Nephron progenitor cell (in vitro differentiated cells): Measurements from ENCODE around the gene MYEOV.
A peak's percentile ranks its signal among the peaks of the same experiment; 100 is the strongest.

Experiments
- DNase-seq: peaks from one replicate; pipeline ENCODE4 v3.0.0; 2021
- H3K27ac Mint-ChIP-seq: 2 replicates; pipeline ENCODE4 v1.8.0; 2021; ENCODE audit warnings: mild to moderate bottlenecking, moderate library complexity, mixed read lengths
- H3K27me3 Mint-ChIP-seq: 2 replicates; pipeline ENCODE4 v1.8.0; 2021; ENCODE audit warnings: mild to moderate bottlenecking, low read depth, mixed read lengths; ENCODE audit not compliant: poor library complexity
- H3K36me3 Mint-ChIP-seq: 2 replicates; pipeline ENCODE4 v1.8.0; 2021; ENCODE audit warnings: low read depth, mixed read lengths
- H3K4me1 Mint-ChIP-seq: 2 replicates; pipeline ENCODE4 v1.8.0; 2021; ENCODE audit warnings: mixed read lengths
- H3K4me3 Mint-ChIP-seq: 2 replicates; pipeline ENCODE4 v1.8.0; 2021; ENCODE audit warnings: mild to moderate bottlenecking, moderate library complexity, mixed read lengths
- H3K9me3 Mint-ChIP-seq: 2 replicates; pipeline ENCODE4 v1.8.0; 2021; ENCODE audit warnings: mild to moderate bottlenecking, moderate library complexity, mixed read lengths
- CTCF ChIP-seq: fragments of 200-600 bp; sonication (generic); IDR thresholded peaks from 2 replicates; pipeline ENCODE4 v1.5.0; 2021; ENCODE audit warnings: antibody characterized with exemption

Gene MYEOV

GRCh38 chr11:69278091-69278867 is 15.7 kb upstream of the MYEOV start:
- Mint-ChIP-seq H3K4me3 (no peak overlapping the region), H3K27me3 (peaks cover 16% of the 10 kb centered on the region), H3K27ac (no peak overlapping the region), H3K36me3 (peaks cover 3% of the 10 kb centered on the region), H3K9me3 (peaks cover 2% of the 10 kb centered on the region), H3K4me1 (peaks cover 22% of the 10 kb centered on the region)
- peak; percentile 43 for DNase-seq
- no peak for TF ChIP-seq CTCF

- Mint-ChIP-seq H3K27me3 (peaks cover 10% of the 10 kb centered on the region), H3K4me3 (no peak overlapping the region), H3K9me3 (peaks cover 4% of the 10 kb centered on the region), H3K36me3 (peaks cover 5% of the 10 kb centered on the region), H3K27ac (no peak overlapping the region), H3K4me1 (peaks cover 2% of the 10 kb centered on the region)
- DNase-seq = no peak
- TF ChIP-seq CTCF = no peak
Measured at GRCh38 chr11:69280451-69280850, 13.5 kb upstream of the MYEOV start.

GRCh38 chr11:69280994-69281393 is 13.0 kb upstream of the MYEOV start:
- Mint-ChIP-seq H3K27ac (no peak overlapping the region), H3K36me3 (peaks cover 5% of the 10 kb centered on the region), H3K27me3 (peaks cover 7% of the 10 kb centered on the region), H3K9me3 (peaks cover 4% of the 10 kb centered on the region), H3K4me3 (no peak overlapping the region), H3K4me1 (peaks cover 7% of the 10 kb centered on the region)
- no peak for DNase-seq
- TF ChIP-seq CTCF = no peak

GRCh38 chr11:69283446-69283845 is 10.5 kb upstream of the MYEOV start:
- Mint-ChIP-seq H3K9me3 (peaks cover 4% of the 10 kb centered on the region), H3K4me3 (no peak overlapping the region), H3K4me1 (peaks cover 28% of the 10 kb centered on the region), H3K27me3 (peaks cover 3% of the 10 kb centered on the region), H3K27ac (no peak overlapping the region), H3K36me3 (peaks cover 5% of the 10 kb centered on the region)
- no peak for TF ChIP-seq CTCF
- no peak for DNase-seq

GRCh38 chr11:69284081-69284511 is 9.9 kb upstream of the MYEOV start:
- peaks cover 4% of the 10 kb centered on the region for H3K9me3 Mint-ChIP-seq
- peaks cover 5% of the 10 kb centered on the region for H3K36me3 Mint-ChIP-seq
- no peak overlapping the region for H3K4me3 Mint-ChIP-seq
- peaks cover 28% of the 10 kb centered on the region for H3K4me1 Mint-ChIP-seq
- no peak overlapping the region for H3K27ac Mint-ChIP-seq
- DNase-seq = no peak
- H3K27me3 Mint-ChIP-seq = peaks cover 6% of the 10 kb centered on the region
- TF ChIP-seq CTCF = no peak

GRCh38 chr11:69285091-69285490 is 8.9 kb upstream of the MYEOV start:
- H3K4me3 Mint-ChIP-seq = no peak overlapping the region

More at GRCh38 chr11:69285091-69285490, 8.9 kb upstream of the MYEOV start:
- no peak for DNase-seq
- Mint-ChIP-seq H3K27ac (no peak overlapping the region), H3K36me3 (peaks cover 5% of the 10 kb centered on the region), H3K27me3 (peaks cover 13% of the 10 kb centered on the region), H3K9me3 (peaks cover 7% of the 10 kb centered on the region), H3K4me1 (peaks cover 28% of the 10 kb centered on the region)
- no peak for TF ChIP-seq CTCF
